Liver (tissue), 9 donors: ENCODE results near the gene TMEM150A. TPM values are rescaled to one million over a fixed set of nuclear protein-coding genes. Genes with fewer than 3 reads are reported as not detected.

Experiments used
- DNase-seq: peaks from one replicate; pipeline ENCODE4 v3.0.0-alpha.2; 2017; ENCODE audit warnings: low spot score
- H3K27ac ChIP-seq, 2 donors: one replicate each; pipeline ENCODE4 v1.7.0; 2013; ENCODE audit warnings: inconsistent platforms in 2 of 2, low read length in 2 of 2, control low read depth in 1 of 2, low read depth in 1 of 2, mild to moderate bottlenecking in 1 of 2
- H3K27me3 ChIP-seq, 4 donors: one replicate each; pipeline versions ENCODE4 v1.6.1 to v1.7.0; 2013; ENCODE audit warnings: low read length in 3 of 4, inconsistent platforms in 1 of 4, mild to moderate bottlenecking in 1 of 4, moderate library complexity in 1 of 4; ENCODE audit not compliant: control insufficient read depth in 4 of 4, insufficient read depth in 4 of 4
- H3K36me3 ChIP-seq, 4 donors: one replicate each; pipeline versions ENCODE4 v1.6.1 to v1.7.0; 2013; ENCODE audit warnings: low read length in 3 of 4, mild to moderate bottlenecking in 3 of 4, low read depth in 1 of 4, moderate library complexity in 1 of 4; ENCODE audit not compliant: control insufficient read depth in 4 of 4, insufficient read depth in 3 of 4
- H3K4me1 ChIP-seq, 4 donors: one replicate each; pipeline versions ENCODE4 v1.6.1 to v1.7.0; 2013; ENCODE audit warnings: low read length in 3 of 4, mild to moderate bottlenecking in 3 of 4, moderate library complexity in 1 of 4; ENCODE audit not compliant: control insufficient read depth in 4 of 4, insufficient read depth in 4 of 4
- H3K4me3 ChIP-seq, 3 donors: one replicate each; pipeline versions ENCODE4 v1.6.1 to v1.7.0; 2013; ENCODE audit warnings: low read length in 3 of 3, control low read depth in 1 of 3, low read depth in 1 of 3, mild to moderate bottlenecking in 1 of 3
- H3K9ac ChIP-seq, 2 donors: one replicate each; pipeline ENCODE4 v1.7.0; 2013; ENCODE audit warnings: low read length in 2 of 2, mild to moderate bottlenecking in 2 of 2, moderate library complexity in 2 of 2, control low read depth in 1 of 2, low read depth in 1 of 2
- H3K9me3 ChIP-seq, 4 donors: one replicate each; pipeline versions ENCODE4 v1.6.1 to v1.7.0; 2013; ENCODE audit warnings: low read length in 3 of 4; ENCODE audit not compliant: control insufficient read depth in 4 of 4
- ATF3 ChIP-seq: IDR thresholded peaks from 2 replicates; pipeline ENCODE4 v1.6.1; 2016; ENCODE audit warnings: antibody characterized with exemption
- CTCF ChIP-seq: fragments of 150-350 bp; IDR thresholded peaks from 2 replicates; pipeline ENCODE4 v1.5.1; 2017; ENCODE audit warnings: improper control_type of control experiment, low read depth, low read length; ENCODE audit not compliant: missing input control
- EGR1 ChIP-seq, 2 donors: IDR thresholded peaks; 2 replicates each; pipeline ENCODE4 v1.6.1; 2016 to 2018; ENCODE audit warnings: antibody characterized with exemption in 2 of 2, low read depth in 2 of 2
- FOXA1 ChIP-seq: IDR thresholded peaks from 2 replicates; pipeline ENCODE4 v1.6.1; 2016; ENCODE audit warnings: antibody characterized with exemption
- FOXA2 ChIP-seq: IDR thresholded peaks from 2 replicates; pipeline ENCODE4 v1.6.1; 2016; ENCODE audit warnings: antibody characterized with exemption
- HNF4A ChIP-seq, 2 donors: conservative IDR thresholded peaks; 2 replicates each; pipeline ENCODE4 v1.6.1; 2016; ENCODE audit warnings: antibody characterized with exemption in 2 of 2, mild to moderate bottlenecking in 2 of 2
- HNF4G ChIP-seq: IDR thresholded peaks from 2 replicates; pipeline ENCODE4 v1.6.1; 2016; ENCODE audit warnings: antibody characterized with exemption
- JUND ChIP-seq, 2 donors: IDR thresholded peaks; 2 replicates each; pipeline ENCODE4 v1.6.1; 2016; ENCODE audit warnings: antibody characterized with exemption in 2 of 2
- MAX ChIP-seq: IDR thresholded peaks from 2 replicates; pipeline ENCODE4 v1.6.1; 2016; ENCODE audit warnings: antibody characterized with exemption
- NR2F2 ChIP-seq: IDR thresholded peaks from 2 replicates; pipeline ENCODE4 v1.6.1; 2016; ENCODE audit warnings: antibody characterized with exemption
- RAD21 ChIP-seq, 2 donors: IDR thresholded peaks; 2 replicates each; pipeline ENCODE4 v1.6.1; 2016; ENCODE audit warnings: antibody characterized with exemption in 2 of 2, mild to moderate bottlenecking in 2 of 2
- REST ChIP-seq: IDR thresholded peaks from 2 replicates; pipeline ENCODE4 v1.6.1; 2016; ENCODE audit warnings: antibody characterized with exemption, mild to moderate bottlenecking
- RXRA ChIP-seq, 2 donors: IDR thresholded peaks; 2 replicates each; pipeline ENCODE4 v1.6.1; 2017 to 2018; ENCODE audit warnings: antibody characterized with exemption in 2 of 2, mild to moderate bottlenecking in 1 of 2
- SP1 ChIP-seq: IDR thresholded peaks from 2 replicates; pipeline ENCODE4 v1.6.1; 2018; ENCODE audit warnings: antibody characterized with exemption, mild to moderate bottlenecking
- TAF1 ChIP-seq: conservative IDR thresholded peaks from 2 replicates; pipeline ENCODE4 v1.6.1; 2016; ENCODE audit warnings: antibody characterized with exemption, mild to moderate bottlenecking
- YY1 ChIP-seq: IDR thresholded peaks from 2 replicates; pipeline ENCODE4 v1.6.1; 2016; ENCODE audit warnings: antibody characterized with exemption, mild to moderate bottlenecking
- ZBTB33 ChIP-seq: IDR thresholded peaks from 2 replicates; pipeline ENCODE4 v1.6.1; 2016; ENCODE audit warnings: antibody characterized with exemption
- WGBS: extraction: QIAGEN DNeasy Blood & Tissue Kit; methylation state at CpG from one replicate; pipeline ENCODE4 v1.1.7; 2013; 5-methylcytosine and 5-hydroxymethylcytosine counted together
- polyA plus RNA-seq, 2 donors: library from polyadenylated mRNA; stranded (reverse) in 1 of 2; unstranded in 1 of 2; fragments of 200-250 nt in 1 of 2; fragments of >200 nt in 1 of 2; fragmentation: Nextera tagmentation in 1 of 2; extraction: Ambion mirVana in 1 of 2; gene quantifications; one replicate each; pipeline versions ENCODE4 v1.2.1 to v1.2.3, GENCODE V29; 2013 to 2015
- total RNA-seq, 2 donors: library from RNA; depleted of rRNA; stranded (reverse); fragments of >200 nt; gene quantifications; one replicate each; pipeline ENCODE4 v1.2.3, GENCODE V29; 2014
- donor health status: healthy.
- donor health status: healthy.
- donor health status: healthy.
- donor health status: healthy.
- donor health status: healthy.

The TMEM150A gene
- total and polyA plus RNA-seq, 4 donors, result 13.1 to 32.5 (median 24.6) TPM

- no peak overlapping the region for H3K4me3 ChIP-seq
- 84% methylated on average over 2 of the region's 2 CpGs for WGBS
- no peaks in the 10 kb centered on the region for H3K9me3 ChIP-seq
- TF ChIP-seq NR2F2, result no peak
- TF ChIP-seq TAF1, result no peak
- no peak for TF ChIP-seq SP1
- TF ChIP-seq REST, result no peak
- TF ChIP-seq ZBTB33, result no peak
- TF ChIP-seq EGR1 (IDR thresholded peaks at IDR 0.05; ENCODE audit: low read depth in 2 of 2), result no peak
- no peak for TF ChIP-seq FOXA1
- TF ChIP-seq FOXA2, result no peak
- TF ChIP-seq MAX, result no peak
- TF ChIP-seq JUND (IDR thresholded peaks at IDR 0.05), result no peak
- TF ChIP-seq YY1, result no peak
- no peak for TF ChIP-seq HNF4G
- TF ChIP-seq CTCF, result no peak
- no peak for TF ChIP-seq RXRA (IDR thresholded peaks at IDR 0.05)
- TF ChIP-seq HNF4A (conservative IDR thresholded peaks at IDR 0.05), result no peak
- no peaks in the 10 kb centered on the region for H3K27me3 ChIP-seq
- no peak for DNase-seq
- peaks cover 5 to 37% (median 20%) of the 10 kb centered on the region in 4 donors for H3K4me1 ChIP-seq
- no peaks in the 10 kb centered on the region for H3K36me3 ChIP-seq
- peak overlapping the region in 1 of 2 donors; percentile 24 for H3K9ac ChIP-seq
- H3K27ac ChIP-seq, result peak overlapping the region; percentile 21 to 74
Observed at GRCh38 chr2:85590950-85591349, 11.5 kb downstream of the TMEM150A start.

GRCh38 chr2:85589982-85590791, 12.3 kb downstream of the TMEM150A start:
- 34% methylated on average over 7 of the region's 7 CpGs for WGBS
- H3K9me3 ChIP-seq, result no peaks in the 10 kb centered on the region
- no peak for DNase-seq
- TF ChIP-seq EGR1 (IDR thresholded peaks at IDR 0.05; ENCODE audit: low read depth in 2 of 2), result no peak
- peak; percentile 65 for TF ChIP-seq FOXA2
- no peak for TF ChIP-seq HNF4G
- peak; percentile 53 for TF ChIP-seq SP1
- no peak for TF ChIP-seq YY1
- TF ChIP-seq ZBTB33, result no peak
- no peak for TF ChIP-seq ATF3
- TF ChIP-seq NR2F2, result peak; percentile 26
- peak in 1 of 2 donors; percentile 28 for TF ChIP-seq RAD21 (IDR thresholded peaks at IDR 0.05)
- no peak for TF ChIP-seq TAF1
- no peak for TF ChIP-seq REST

More at GRCh38 chr2:85589982-85590791, 12.3 kb downstream of the TMEM150A start:
- Histone ChIP-seq H3K4me3 (no peak overlapping the region), H3K9ac (no peak overlapping the region), H3K27me3 (no peaks in the 10 kb centered on the region), H3K36me3 (no peaks in the 10 kb centered on the region), H3K27ac (peak overlapping the region; percentile 53 to 74), H3K4me1 (peaks cover 10 to 40% (median 27%) of the 10 kb centered on the region in 4 donors)
